Superior temporal gyrus (tissue), 1 donor: Measurements from ENCODE around the gene WTIP.
"Not testable (repeated sequence)": the region's sequence is repeated elsewhere in the genome, so short reads cannot be mapped to it uniquely, and the experiment has no call there.

ENCODE experiments used
- DNase-seq: peaks from one replicate; pipeline ENCODE4 v3.0.0-alpha.2; 2016; ENCODE audit errors: extremely low spot score

The WTIP gene

DNA sequence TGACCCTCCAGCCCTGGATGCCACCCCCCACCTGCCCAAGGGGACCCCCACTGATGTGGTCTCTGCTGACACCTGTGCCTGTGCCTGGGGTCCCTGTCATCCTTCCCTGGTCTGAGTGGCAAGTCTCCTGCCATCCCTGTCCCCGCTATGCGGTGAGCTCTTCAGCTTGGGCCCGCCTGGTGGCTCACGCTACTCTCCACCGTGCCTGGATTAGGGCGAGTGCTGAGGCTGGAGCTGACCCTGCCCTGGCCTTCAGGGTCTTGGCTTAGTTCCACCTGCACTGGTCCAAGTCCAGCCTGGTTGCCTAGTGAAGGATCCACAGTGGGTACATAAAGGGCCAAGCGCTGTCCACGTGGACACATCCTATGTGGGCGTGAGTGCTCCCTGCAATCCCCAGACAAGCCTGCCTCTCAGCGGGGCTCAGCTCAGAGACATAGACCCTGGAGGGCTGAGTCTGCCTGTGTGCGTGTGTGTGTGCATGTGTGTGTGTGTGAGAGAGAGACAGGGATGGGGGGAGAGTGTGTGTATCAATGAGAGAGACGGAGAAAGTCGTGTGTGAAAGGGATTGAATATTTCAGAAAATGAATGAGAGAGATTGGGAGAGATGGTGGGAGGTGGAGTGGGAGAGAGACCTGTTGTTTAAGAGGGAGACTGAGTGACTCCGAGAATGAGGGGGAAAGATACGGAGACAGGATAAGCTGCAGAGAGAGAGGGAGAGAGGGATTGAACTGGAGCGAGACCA, 22.1 kb downstream of the WTIP start:
- DNase-seq, result no peak

DNA sequence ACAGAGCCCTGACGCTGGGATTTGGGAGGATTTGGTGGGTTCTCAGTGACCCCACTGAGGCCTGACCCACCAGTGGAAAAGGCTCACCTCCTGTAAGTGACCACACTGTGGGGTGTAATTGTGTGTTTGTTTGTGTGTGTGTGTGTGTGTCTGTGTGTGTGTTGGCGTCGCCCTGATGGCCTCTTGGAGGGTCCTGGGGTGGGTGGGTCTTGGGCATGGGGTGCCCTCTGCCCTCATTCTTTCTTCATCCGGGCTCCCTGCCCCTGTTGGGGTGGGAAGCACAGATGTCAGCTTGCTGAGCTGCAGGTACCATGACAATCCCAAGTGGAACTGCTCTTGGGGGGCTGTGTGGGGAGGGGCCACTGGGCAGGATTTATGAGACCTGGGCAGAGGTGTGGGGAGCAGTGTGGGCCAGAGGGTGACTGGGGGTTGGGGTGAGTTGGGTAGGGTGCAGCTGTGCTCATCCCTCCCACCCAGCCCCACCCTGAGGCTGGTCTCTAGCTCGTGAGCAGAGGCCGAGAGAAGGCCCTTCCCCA, 22.8 kb downstream of the WTIP start:
- DNase-seq, result no peak

DNA sequence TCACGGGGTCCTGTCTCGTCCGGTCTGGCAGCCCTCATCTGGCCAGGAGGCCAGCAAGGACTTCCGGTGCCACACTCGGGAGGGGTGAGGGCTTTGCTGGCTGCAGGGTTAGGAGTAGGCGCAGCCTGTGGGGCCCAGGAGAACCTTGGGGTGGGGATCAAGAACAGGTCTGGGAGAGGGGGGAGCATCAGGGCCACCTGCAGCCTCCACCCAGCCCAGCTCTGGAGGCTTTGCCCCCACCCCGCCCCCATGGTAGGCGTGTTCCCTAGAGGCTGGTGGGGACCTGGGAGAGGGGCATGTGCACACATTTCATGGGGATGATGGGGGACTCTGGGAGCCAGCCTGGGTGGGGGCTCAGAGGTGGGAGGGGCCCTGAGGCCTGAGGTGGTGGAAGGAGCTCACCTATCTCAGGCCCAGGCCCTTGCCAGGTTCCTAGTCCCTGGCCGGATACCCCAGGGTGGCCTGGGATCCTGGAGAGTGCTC, 23.3 kb downstream of the WTIP start:
- DNase-seq, result no peak

DNA sequence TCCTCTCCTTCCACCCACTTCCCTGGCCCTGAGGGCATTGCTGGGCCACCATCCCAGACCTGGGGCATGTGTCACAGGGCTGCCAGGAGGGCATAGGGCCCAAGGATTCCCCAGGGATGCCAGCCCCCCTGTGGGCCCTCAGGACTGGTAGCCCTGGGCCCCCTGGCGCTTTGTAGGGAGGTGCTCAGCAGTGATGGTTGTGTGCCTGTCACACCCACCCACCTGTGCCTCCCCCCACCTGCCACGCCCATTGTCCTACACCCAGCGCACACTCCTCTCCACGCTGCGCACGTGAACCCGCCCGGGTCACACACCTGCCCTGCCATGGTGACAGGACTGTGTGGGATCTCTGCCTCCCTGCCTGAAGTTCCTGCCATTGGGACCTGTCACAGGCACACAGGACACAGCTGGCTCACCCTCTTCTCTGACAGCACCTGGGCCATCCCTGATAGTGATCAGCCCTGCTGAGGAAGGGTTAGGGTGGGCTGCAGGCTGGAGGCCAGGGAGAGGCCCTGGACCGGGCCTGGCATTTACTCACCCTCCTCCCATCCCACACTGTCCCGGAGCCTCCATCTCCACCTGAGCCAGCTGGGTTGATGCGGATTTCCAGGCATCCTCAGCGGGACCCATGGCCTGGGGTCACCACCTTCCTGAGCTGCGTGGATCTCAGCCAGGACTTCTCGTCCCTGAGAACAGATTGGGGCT, 23.9 kb downstream of the WTIP start:
- DNase-seq, result no peak

DNA sequence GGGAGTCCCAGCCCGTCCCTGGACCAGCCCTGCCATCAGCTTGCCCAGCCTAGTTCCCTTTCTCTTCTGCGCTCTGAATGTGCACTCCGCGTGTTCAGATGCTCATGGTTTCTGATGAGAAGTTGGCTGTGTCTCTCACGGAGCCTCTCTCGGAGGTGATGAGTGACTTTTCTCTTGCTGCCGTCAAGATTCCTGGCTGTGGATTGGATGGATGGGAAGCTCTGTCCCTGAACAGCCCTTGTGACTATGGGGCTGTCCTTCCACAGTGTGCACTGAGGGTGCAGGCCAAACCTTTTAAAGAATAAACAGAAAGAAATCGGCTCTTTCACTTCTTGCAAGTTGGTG, 24.4 kb downstream of the WTIP start:
- no peak for DNase-seq

DNA sequence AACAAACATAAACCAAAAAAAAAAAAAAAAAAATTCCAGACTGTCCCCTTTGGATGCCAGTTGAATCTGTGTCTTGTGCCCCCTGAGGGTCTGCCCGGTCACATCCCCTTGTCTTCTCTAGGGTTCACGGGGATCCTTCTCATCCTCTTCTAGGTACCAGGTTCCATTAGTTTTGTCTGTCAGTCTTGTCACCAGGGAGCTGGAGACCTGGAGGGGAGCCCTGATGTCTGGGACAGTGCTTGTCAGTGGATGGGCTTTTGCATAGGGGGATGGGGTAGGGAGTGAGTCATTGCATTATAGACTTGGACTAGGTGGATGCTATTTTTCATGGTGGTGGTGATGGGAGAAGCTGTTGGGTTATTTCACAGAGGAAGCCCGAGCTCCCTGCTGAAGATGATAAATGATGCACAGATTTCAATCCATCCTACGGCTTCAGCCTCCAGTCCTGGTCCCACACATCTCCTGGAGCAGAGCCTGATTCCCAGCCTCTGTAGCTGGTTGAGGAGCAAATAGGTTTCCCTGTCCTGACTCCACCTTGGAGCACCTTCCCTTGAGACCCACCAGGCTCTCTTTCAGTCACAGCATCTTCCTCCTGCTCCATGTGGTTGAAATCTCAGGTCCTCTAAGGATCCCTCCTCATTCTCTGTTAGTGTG, 26.0 kb downstream of the WTIP start:
- no peak for DNase-seq

DNA sequence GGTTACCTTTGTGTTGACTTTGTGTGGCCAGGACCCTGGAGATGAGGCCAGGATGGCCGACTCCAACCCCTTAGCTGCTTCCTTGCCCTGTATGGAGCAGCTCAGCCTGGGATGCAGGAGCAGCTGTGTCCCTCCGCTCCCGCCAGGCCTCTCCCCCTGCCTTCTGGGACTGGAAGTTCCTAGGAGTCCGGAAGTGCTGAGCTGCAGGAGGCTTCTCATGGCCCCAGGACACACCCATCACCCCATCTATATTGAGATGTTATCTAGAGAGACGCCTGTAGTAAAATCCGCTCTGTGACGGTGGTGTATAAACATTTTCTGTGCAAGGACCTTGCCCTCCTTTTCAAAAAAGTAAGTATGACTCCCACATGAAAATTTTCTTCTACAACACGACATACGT, 27.0 kb downstream of the WTIP start:
- no peak for DNase-seq

DNA sequence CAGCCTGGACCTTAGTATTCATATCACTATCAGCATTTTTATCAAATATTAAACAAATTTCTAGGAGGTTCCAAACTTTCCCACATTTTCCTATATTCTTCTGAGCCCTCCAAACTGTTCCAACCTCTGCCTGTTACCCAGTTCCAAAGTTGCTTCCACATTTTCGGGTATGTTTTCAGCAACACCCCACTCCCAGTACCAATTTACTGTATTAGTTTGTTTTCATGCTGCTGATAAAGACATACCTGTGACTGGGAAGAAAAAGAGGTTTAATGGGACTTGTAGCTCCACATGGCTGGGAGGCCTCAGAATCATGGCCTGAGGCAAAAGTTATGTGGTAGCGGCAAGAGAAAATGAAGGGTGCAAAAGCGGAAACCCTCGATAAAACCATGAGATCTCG, 29.3 kb downstream of the WTIP start:
- not testable (repeated sequence) for DNase-seq

DNA sequence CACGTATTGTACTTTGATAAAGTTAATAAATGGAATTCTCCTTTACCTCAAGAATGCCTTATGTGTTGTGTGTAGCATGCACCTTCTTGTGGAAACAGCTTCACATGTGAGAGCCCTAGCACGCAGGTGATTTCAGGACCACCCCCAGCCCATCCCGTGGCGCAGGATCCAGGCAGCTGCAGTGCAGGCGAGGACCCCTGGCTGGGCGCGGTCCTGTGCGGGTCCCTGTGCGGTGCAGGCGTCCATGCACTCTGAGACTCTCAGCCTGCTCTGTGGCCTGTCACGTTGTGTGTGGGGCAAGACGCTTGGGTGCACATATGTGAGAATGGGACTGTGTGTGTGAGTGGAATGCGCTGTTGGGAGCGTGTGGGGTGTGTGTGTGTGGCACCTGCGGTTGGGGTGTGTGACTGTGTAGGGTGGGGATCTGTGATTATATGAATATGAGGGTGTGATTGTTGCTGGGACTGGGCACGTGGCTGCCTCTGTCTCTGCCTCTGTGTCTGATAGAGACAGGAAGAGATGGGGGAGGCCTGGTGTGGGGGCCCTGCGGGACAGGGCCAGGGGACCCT, 30.8 kb downstream of the WTIP start:
- DNase-seq, result no peak

DNA sequence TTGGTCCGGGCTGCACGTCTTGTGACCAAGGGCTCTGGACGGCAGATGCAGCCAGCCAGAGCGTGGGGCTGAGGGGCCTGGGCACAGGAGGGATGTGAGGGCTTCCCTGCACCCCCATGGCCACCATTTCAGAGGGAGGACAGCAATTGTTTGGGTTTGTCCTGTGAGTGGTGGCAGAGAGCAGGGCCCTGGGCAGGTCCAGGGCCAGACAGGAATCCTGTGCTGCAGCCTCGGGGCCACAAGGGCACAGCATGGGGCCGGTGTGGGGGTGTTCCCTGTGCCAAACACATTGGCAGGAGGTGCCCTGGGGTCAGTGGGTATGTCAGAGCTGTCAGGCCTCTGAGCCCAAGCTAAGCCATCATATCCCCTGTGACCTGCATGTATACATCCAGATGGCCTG, 32.2 kb downstream of the WTIP start:
- no peak for DNase-seq

DNA sequence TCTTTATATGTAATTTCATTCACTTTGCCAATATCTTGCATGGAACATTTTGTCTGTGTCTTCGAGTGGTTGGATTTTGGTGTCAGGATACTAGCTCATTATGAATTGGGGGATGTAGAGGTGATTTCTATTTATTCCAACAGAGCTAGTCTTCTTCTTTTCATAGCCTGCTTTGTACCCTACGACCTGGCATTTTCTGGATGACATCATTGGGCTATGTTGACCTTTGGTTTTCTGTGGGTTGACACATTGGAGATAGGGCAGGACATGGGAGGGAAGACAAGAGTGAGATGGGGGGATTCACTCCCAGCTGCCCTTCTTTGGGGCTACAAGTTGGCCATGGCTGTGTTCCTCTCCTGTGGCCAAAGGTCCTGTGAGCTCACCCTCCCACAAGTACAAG, 38.0 kb downstream of the WTIP start:
- no peak for DNase-seq

DNA sequence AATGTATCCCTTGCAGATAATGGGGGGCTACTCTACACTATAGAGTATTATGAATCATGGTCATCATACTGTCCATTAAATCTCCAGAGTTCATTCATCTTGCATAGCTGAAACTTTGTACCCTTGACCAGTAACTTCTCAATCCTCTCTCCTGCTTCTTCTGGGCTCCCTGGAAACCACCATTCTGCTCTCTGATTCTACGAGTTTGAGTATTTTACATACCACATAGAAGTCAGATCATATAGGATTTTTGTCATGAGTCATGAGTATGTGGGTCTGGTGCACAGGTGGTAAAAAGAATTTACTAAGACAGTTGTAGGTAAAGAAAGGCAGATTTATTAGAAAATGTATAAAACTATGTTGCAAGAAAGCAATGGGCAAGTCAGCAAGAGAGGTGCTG, 41.9 kb downstream of the WTIP start:
- DNase-seq, result no peak

DNA sequence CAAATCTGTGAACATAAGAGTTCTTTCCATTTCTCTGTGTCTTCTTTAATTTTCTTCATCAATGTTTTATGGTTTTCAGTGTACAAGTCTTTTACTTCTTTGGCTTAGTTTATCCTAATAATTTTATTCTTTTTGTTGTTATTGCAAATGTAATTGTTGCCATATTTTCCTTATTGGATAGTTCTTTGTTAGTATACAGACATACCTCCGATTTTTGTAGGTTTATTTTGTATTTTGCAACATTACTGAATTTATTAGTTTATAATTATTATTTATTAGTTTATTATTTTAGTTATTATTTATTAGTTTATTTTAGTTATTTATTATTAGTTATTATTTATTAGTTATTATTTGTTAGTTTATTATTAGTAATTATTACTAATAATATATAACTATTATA, 43.4 kb downstream of the WTIP start:
- no peak for DNase-seq

DNA sequence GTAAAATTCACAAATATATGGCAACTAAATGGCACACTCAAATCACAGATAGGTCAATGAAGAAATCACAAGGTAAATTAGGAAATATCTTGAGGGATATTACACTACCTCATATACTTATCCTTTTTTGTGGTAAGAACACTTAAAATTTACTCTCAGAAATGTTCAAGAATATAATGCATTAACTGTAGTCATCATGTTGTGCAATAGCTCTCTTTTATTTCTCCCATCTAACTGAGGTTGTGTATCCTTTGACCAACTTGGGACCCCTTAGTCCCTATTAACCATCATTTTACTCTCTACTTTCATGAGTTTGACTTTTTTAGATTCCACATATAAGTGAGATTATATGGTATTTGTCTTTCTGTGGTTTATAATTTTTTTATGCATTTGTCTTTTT, 52.6 kb downstream of the WTIP start:
- DNase-seq, result no peak

DNA sequence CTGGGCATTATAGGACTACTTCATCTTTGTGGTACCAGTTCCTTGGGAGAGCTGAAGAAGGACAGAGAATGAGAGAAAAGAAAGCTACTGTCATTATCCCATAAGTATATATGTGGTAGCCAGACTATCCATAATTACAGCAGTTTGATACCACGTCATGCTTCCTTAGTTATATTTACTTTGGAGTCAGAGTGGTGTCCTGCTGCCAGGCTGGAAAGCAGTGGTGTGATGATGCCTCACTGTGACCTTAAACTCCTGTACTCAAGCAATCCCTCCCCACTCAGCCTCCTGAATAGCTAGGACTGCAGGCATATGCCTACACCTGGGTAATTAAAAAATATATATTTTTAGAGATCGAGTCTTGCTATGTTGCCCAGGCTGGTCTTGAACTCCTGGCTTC, 57.8 kb downstream of the WTIP start:
- no peak for DNase-seq

DNA sequence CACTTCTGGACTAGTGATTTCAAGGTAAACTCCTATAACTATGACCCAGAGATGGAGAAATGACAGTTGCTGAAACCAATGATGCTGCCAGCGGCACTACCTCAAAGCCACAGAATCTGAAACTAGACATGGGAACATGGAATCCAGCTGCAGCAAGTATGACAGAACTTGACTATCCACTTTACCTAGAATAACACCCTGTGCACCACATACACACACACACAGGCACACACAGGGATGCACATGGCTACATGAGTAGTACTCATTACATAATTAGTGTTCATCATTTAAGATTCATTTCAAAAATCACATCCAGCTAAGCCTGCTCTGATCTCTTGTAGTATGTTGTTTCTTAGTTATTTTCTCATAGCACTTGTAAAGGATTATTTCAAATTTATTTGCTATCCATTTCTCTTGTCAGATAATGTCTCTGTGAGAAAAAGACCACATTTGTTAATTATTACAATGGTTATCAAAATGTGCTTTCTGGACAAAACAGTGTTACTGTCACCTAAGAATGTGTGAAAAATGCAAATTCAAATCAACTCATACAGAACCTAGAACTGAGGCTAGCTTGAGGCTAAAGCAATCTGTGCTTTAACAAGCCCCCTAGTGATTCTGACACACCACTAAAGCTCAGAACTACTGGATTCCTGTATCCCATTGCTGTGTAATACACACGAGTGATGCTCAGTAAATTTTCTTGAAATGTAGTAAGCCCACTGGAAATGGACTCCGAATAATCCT, 59.4 kb downstream of the WTIP start:
- no peak for DNase-seq

DNA sequence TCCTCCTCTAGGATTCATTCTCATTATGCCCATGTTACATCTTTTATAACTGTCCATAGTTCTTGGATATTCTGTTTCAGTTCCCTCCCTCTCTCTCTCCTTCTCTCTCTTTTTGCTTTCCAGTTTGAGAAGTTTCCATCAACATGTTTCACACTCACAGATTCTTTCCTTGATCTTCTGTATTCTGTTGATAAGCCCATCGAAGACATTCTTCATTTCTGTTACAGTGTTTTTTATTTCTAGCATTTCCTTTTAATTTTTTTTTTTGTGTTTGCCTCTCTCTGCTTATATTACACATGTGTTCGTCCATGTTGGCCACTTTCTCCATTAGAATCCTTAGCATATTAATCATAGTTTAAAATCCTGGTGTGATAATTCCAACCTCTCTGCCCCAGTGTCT, 68.3 kb downstream of the WTIP start:
- no peak for DNase-seq

DNA sequence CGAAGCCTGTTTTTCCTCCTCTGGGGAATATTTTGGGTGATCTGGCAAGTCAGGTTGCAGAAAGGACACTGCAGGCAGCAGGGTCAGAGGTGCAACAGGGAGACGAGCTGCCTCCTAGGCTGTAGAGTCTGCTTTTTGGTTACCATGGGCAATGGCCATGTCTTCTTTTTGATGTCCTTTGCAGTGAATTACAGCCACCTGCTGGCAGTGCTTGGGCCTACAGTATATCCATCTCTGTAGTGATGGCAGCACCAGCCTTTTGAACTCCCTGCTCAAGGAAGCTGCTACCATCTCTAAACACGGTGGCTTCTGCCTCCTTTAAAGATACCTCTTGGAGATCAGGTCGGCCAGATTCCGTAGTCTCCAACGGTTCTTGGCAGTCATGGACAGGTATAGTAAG, 73.9 kb downstream of the WTIP start:
- DNase-seq, result no peak

DNA sequence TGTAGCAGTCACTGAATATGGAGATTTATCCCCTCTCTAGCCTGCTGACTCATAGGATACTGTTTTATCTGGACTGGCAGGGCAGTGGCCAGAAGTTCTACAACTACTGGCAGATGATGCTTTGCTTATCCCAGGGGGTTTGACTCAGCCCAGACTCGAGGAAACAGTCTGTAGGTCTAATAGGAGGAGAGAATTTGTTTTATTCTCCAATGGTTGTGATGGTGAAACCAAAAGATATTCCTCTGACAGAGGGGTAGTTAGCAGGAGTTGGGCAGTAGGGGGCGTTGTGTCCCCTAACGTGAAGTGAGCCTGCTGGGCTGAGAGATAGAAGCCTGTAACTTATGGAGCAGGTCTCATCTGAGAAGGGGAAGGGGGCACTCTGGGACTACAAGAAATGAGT, 74.9 kb downstream of the WTIP start:
- peak; percentile 12 for DNase-seq

DNA sequence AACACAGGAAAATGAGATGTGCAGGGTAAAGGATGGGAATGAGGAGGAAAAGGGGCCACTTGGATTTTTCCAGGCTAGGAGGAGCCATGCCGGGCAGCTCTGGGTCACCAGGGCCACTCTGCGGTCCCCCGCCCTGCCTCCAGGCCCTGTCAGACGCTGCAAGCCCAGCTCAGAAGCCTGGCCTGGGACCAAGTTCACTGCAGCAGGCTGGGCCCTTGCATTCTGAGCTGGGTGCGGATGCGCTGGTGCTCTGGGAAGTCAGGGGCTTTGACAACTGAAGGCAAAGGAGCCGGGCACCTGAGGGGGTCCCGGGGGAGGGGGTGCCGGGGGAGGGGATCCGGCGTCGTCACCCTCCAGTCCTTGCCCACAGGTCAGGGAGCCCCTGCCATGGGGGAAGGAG, 77.5 kb downstream of the WTIP start:
- no peak for DNase-seq

DNA sequence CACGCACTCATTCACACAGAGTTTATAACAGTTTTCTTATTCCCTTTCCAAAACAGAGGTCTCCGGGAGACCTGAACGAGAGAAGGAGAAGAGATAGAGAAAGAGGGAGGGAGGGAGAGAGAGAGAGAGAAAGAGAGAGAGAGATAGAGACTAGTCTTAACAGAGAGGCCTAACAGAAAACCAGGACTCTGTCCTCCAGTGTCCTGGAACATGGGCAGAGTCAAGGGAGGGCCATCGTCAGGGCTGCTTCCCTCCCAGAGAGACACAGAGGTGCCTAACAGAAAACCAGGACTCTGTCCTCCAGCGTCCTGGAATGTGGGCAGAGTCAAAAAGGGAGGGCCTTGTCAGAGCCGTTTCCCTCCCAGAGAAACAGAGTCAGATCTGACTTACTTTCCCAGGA, 78.7 kb downstream of the WTIP start:
- DNase-seq, result no peak
